HG03097 (cell line): ENCODE measurements around the gene PCDHA7.
"Not testable (repeated sequence)": the region's sequence is repeated elsewhere in the genome, so short reads cannot be mapped to it uniquely, and the experiment has no call there.

ENCODE experiments used
- ATAC-seq: cut with Tn5 transposase; IDR thresholded peaks from one replicate; pipeline ENCODE4 v1.9.1; 2021; ENCODE audit not compliant: unreplicated experiment, low FRiP score

The PCDHA7 gene

DNA sequence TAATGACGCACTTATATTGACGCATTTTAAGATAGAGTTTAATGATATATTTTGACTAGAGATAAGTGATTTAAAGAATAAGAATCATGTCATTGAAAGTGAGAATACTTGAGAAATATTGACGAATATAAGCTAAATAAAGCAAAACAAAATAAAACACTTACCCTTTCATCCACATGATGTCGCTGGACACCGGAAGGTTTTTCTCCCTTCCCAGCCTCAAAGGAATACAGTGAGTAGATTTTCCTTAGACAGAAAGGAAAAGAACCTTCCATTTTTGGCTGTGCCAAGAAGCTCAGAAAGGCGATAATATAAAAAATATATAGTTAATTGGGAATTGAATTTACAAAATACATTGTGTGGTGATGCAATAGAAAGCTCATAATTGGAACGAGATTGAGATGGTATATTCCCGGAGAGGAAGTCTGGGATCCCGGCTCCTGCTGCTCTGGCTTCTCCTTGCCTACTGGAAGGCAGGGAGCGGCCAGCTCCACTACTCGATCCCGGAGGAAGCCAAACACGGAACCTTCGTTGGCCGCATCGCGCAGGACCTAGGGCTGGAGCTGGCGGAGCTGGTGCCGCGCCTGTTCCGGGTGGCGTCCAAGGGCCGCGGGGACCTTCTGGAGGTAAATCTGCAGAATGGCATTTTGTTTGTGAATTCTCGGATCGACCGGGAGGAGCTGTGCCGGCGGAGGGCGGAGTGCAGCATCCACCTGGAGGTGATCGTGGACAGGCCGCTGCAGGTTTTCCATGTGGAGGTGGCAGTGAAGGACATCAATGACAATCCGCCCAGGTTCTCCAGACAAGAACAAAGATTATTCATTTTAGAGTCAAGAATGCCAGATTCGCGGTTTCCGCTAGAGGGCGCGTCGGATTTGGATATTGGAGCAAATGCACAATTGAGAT, 12.4 kb upstream of the PCDHA7 start, which contains the start of gene PCDHA5:
Gene PCDHA5, plus strand, starts transcription at position 239 of the 906 bp plus-strand sequence.
- ATAC-seq: no peak

GRCh38 chr5:140822281-140822629, 11.8 kb upstream of the PCDHA7 start:
- ATAC-seq: no peak

DNA sequence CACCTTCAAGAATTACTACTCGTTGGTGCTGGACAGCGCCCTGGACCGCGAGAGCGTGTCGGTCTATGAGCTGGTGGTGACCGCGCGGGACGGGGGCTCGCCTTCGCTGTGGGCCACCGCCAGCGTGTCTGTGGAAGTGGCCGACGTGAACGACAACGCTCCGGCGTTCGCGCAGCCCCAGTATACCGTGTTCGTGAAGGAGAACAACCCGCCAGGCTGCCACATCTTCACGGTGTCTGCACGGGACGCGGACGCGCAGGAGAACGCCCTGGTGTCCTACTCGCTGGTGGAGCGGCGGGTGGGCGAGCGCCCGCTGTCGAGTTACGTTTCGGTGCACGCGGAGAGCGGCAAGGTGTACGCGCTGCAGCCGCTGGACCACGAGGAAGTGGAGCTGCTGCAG, 11.1 kb upstream of the PCDHA7 start:
- ATAC-seq: not testable (repeated sequence)

GRCh38 chr5:140823475-140823874, 10.6 kb upstream of the PCDHA7 start:
- ATAC-seq: no peak

DNA sequence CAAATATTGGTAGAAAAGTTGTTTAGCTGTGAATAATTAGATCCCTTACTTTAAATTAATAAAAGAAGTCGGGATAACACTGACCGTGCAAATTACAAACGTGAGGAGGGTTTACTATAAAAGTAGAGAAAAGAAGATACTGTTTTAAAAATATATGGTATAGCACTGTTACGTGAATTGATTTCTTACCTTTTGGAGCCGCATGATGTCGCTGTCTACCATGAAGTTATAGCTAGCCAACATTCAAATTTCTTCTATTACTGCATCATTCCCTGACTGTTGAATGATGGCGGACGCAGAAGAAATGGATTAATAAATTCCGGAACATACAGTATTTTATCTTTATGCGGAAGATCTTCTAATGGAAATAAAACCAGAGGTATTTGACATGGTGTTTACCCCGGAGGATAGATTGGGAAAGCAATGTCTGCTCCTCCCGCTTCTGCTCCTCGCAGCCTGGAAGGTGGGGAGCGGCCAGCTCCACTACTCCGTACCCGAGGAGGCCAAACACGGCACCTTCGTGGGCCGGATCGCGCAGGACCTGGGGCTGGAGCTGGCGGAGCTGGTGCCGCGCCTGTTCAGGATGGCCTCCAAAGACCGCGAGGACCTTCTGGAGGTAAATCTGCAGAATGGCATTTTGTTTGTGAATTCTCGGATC, 6.2 kb upstream of the PCDHA7 start, which contains the start of gene PCDHA6:
Gene PCDHA6, plus strand, starts transcription at position 257 of the 658 bp plus-strand sequence. Its CDS starts 132 bp downstream, at position 389.
- no peak for ATAC-seq

DNA sequence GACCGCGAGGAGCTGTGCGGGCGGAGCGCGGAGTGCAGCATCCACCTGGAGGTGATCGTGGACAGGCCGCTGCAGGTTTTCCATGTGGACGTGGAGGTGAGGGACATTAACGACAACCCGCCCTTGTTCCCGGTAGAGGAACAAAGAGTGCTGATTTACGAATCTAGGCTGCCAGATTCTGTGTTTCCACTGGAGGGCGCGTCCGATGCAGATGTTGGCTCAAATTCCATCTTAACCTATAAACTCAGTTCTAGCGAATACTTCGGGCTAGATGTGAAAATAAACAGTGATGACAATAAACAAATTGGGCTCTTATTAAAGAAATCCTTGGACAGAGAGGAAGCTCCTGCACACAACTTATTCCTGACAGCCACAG, 5.7 kb upstream of the PCDHA7 start:
- ATAC-seq: no peak

DNA sequence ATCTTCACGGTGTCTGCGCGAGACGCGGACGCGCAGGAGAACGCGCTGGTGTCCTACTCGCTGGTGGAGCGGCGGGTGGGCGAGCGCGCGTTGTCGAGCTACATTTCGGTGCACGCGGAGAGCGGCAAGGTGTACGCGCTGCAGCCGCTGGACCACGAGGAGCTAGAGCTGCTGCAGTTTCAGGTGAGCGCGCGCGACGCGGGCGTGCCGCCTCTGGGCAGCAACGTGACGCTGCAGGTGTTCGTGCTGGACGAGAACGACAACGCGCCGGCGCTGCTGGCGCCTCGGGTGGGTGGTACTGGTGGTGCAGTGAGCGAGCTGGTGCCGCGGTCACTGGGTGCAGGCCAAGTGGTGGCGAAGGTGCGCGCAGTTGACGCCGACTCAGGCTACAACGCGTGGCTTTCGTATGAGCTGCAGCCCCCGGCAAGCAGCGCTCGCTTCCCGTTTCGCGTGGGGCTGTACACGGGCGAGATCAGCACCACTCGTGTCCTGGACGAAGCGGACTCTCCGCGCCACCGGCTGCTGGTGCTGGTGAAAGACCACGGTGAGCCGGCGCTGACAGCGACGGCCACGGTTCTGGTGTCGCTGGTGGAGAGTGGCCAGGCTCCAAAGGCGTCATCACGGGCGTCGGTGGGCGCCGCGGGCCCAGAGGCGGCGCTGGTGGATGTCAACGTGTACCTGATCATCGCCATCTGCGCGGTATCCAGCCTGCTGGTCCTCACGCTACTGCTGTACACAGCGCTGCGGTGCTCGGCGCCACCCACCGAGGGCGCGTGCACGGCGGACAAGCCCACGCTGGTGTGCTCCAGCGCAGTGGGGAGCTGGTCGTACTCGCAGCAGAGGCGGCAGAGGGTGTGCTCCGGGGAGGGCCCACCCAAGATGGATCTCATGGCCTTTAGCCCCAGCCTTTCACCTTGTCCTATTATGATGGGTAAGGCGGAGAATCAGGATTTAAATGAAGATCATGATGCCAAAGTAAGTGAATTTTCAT, 4.3 kb upstream of the PCDHA7 start:
- not testable (repeated sequence) for ATAC-seq

DNA sequence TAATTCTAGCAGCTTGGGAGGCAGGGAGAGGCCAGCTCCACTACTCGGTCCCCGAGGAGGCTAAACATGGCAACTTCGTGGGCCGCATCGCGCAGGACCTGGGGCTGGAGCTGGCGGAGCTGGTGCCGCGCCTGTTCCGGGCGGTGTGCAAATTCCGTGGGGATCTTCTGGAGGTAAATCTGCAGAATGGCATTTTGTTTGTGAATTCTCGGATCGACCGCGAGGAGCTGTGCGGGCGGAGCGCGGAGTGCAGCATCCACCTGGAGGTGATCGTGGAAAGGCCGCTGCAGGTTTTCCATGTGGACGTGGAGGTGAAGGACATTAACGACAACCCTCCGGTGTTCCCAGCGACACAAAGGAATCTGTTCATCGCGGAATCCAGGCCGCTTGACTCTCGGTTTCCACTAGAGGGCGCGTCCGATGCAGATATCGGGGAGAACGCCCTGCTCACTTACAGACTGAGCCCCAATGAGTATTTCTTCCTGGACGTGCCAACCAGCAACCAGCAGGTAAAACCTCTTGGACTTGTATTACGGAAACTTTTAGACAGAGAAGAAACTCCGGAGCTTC, 455 bp downstream of the PCDHA7 start:
- ATAC-seq: not testable (repeated sequence)

DNA sequence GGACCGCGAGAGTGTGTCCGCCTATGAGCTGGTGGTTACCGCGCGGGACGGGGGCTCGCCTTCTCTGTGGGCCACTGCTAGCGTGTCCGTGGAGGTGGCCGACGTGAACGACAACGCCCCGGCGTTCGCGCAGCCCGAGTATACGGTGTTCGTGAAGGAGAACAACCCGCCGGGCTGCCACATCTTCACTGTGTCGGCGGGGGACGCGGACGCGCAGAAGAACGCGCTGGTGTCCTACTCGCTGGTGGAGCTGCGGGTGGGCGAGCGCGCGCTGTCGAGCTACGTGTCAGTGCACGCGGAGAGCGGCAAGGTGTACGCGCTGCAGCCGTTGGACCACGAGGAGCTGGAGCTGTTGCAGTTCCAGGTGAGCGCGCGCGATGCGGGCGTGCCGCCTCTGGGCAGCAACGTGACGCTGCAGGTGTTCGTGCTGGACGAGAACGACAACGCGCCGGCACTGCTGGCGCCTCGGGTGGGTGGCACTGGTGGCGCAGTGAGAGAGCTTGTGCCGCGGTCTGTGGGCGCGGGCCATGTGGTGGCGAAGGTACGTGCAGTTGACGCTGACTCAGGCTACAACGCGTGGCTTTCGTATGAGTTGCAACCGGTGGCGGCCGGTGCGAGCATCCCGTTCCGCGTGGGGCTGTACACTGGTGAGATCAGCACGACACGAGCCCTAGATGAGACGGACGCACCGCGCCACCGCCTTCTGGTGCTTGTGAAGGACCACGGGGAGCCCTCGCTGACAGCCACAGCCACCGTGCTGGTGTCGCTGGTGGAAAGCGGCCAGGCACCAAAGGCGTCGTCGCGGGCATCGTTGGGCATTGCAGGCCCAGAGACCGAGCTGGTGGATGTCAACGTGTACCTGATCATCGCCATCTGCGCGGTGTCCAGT, 1.8 kb downstream of the PCDHA7 start:
- no peak for ATAC-seq

DNA sequence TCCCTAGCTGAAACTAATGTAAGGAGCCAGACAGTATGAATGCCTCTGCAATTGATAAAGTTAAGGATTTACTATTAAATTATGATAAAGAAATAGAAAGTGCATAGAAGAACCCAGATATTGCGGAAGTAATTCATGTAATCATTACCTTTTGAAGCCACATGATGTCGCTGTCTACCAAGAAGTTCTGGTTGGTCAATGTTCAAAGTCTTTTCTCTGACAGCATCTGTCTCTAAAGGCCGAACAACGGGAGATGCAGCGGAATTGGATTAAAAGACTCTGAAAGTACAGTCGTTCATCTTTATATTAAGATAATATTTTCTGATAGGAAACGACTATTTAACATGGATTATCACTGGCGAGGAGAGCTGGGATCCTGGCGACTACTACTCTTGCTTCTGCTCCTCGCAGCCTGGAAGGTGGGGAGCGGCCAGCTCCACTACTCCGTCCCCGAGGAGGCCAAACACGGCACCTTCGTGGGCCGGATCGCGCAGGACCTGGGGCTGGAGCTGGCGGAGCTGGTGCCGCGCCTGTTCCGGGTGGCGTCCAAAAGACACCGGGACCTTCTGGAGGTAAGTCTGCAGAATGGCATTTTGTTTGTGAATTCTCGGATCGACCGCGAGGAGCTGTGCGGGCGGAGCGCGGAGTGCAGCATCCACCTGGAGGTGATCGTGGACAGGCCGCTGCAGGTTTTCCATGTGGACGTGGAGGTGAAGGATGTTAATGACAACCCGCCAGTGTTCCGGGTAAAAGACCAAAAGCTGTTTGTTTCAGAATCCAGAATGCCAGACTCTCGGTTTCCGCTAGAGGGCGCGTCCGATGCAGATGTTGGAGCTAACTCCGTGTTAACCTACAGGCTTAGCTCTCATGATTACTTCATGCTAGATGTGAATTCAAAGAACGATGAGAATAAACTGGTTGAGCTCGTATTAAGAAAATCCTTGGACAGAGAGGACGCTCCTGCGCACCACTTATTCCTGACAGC, 7.2 kb downstream of the PCDHA7 start, which contains the start of gene PCDHA8:
Gene PCDHA8, plus strand, starts transcription at position 210 of the 985 bp plus-strand sequence. Its CDS starts 135 bp downstream, at position 345.
- ATAC-seq: no peak

DNA sequence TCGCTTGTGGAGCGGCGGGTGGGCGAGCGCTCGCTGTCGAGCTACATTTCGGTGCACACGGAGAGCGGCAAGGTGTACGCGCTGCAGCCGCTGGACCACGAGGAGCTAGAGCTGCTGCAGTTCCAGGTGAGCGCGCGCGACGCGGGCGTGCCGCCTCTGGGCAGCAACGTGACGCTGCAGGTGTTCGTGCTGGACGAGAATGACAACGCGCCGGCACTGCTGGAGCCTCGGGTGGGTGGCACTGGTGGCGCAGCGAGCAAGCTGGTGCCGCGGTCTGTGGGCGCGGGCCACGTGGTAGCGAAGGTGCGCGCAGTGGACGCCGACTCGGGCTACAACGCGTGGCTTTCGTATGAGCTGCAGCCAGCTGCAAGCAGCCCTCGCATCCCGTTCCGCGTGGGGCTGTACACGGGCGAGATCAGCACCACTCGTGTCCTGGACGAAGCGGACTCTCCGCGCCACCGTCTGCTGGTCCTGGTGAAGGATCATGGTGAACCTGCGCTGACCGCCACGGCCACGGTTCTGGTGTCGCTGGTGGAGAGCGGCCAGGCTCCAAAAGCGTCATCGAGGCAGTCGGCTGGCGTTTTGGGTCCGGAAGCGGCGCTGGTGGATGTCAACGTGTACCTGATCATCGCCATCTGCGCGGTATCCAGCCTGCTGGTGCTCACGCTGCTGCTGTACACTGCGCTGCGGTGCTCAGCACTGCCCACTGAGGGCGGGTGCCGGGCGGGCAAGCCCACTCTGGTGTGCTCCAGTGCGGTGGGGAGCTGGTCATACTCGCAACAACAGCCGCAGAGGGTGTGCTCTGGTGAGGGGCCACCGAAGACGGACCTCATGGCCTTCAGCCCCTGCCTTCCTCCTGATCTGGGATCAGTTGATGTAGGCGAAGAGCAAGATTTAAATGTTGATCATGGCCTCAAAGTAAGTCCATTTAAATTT, 9.0 kb downstream of the PCDHA7 start:
- no peak for ATAC-seq

DNA sequence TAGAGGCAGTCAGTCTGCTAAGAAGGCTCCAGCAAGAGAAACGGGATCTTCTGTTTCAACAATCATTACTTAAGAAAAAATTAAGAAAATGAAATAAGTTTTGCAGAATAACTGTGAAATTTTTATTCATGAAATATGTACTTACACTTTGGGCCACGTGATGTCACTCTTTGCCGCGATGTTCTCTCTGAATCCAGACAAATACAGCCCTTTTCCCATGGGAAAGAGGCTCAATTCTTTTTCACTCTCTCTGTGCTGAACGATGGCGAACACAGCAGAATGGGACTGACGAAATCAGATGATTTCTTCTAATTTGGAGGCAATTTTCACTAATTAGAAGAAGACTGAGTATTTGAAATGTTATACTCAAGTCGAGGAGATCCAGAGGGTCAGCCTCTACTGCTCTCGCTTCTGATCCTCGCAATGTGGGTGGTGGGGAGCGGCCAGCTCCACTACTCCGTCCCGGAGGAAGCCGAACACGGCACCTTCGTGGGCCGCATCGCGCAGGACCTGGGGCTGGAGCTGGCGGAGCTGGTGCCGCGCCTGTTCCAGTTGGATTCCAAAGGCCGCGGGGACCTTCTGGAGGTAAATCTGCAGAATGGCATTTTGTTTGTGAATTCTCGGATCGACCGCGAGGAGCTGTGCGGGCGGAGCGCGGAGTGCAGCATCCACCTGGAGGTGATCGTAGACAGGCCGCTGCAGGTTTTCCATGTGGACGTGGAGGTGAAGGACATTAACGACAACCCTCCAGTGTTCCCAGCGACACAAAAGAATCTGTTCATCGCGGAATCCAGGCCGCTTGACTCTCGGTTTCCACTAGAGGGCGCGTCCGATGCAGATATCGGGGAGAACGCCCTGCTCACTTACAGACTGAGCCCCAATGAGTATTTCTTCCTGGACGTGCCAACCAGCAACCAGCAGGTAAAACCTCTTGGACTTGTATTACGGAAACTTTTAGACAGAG, 14.4 kb downstream of the PCDHA7 start, which contains the start of gene PCDHA9:
Gene PCDHA9, plus strand, starts transcription at position 244 of the 964 bp plus-strand sequence. Its CDS starts 114 bp downstream, at position 358.
- not testable (repeated sequence) for ATAC-seq

- ATAC-seq: not testable (repeated sequence)
Observed at GRCh38 chr5:140849831-140850634, 16.0 kb downstream of the PCDHA7 start.

DNA sequence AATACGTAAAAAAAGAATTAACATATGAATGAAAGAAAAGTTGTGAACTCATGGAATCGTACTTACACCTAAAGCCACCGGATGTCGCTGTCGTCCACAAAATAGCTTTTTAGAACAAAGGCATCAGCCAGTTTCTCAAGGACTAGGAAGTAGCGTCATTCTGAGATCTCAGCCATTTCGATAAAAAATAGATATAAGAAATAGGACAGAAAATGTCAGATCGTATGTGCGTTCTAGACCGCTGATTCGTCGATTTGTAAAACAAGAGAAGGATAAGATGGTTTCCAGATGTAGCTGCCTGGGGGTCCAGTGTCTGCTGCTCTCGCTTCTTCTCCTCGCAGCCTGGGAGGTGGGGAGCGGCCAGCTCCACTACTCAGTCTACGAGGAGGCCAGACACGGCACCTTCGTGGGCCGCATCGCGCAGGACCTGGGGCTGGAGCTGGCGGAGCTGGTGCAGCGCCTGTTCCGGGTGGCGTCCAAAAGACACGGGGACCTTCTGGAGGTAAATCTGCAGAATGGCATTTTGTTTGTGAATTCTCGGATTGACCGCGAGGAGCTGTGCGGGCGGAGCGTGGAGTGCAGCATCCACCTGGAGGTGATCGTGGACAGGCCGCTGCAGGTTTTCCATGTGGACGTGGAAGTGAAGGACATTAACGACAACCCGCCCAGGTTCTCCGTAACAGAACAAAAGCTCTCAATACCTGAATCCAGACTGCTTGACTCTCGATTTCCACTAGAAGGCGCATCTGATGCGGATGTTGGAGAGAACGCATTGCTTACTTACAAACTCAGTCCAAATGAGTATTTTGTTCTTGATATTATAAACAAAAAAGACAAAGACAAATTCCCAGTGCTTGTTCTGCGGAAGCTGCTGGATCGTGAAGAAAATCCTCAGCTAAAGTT, 22.0 kb downstream of the PCDHA7 start, which contains the start of gene PCDHA10:
Gene PCDHA10, plus strand, starts transcription at position 126 of the 903 bp plus-strand sequence. Its CDS starts 152 bp downstream, at position 278.
- no peak for ATAC-seq
